ENCODE measurements around the gene DENND1C. TPM values are rescaled to one million over a fixed set of nuclear protein-coding genes. Genes with fewer than 3 reads are reported as not detected.

Gene DENND1C, protein sequence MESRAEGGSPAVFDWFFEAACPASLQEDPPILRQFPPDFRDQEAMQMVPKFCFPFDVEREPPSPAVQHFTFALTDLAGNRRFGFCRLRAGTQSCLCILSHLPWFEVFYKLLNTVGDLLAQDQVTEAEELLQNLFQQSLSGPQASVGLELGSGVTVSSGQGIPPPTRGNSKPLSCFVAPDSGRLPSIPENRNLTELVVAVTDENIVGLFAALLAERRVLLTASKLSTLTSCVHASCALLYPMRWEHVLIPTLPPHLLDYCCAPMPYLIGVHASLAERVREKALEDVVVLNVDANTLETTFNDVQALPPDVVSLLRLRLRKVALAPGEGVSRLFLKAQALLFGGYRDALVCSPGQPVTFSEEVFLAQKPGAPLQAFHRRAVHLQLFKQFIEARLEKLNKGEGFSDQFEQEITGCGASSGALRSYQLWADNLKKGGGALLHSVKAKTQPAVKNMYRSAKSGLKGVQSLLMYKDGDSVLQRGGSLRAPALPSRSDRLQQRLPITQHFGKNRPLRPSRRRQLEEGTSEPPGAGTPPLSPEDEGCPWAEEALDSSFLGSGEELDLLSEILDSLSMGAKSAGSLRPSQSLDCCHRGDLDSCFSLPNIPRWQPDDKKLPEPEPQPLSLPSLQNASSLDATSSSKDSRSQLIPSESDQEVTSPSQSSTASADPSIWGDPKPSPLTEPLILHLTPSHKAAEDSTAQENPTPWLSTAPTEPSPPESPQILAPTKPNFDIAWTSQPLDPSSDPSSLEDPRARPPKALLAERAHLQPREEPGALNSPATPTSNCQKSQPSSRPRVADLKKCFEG
- not detected for polyA plus RNA-seq (2013, experiment 1 of 2; ENCODE audit: insufficient read length)
- polyA plus RNA-seq (2013, experiment 2 of 2; ENCODE audit: insufficient read length) = 0.06 TPM

DNA sequence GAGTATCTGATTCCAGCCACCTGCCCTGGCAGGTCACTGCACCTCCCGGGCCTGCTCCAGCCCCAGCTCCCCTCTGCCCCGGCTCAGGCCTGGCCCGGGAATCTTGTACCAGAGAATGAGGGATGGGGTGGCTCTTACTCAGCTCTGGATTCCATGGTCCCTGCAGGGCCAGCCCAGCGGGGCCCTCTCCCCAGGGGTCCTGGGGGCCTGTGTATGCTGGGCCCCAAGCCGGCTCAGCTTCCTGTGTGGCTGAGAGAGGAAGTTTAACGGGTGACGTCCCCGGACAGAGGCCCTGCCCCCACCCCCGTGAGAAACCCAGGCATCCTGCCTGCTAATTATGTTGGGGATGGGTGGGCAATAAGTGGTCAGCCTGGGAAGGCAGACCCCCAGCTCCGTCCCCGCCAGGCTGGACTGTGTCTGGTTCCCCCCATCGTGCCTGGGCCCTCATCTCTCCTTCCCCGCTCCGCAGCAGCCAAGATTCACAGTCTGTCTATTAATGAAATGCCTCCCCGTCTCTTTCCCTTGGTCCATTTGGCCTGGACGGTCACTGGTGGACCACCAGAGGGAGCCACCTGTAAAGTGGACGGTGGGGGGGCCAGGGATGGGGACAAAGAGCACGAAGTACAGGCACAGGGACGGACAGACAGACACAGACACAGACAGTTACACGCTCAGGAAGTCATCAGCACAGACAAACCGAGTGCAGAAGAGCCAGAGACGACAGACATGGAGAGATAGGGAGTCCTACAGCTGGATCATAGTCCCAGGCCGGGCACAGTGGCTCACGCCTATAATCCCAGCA, at the start of gene DENND1C:
DENND1C (minus strand) TSS at position 247 of the 802 bp plus-strand sequence; CDS start at position 155, 92 bp downstream.
- DNase-seq = no peak

DNA sequence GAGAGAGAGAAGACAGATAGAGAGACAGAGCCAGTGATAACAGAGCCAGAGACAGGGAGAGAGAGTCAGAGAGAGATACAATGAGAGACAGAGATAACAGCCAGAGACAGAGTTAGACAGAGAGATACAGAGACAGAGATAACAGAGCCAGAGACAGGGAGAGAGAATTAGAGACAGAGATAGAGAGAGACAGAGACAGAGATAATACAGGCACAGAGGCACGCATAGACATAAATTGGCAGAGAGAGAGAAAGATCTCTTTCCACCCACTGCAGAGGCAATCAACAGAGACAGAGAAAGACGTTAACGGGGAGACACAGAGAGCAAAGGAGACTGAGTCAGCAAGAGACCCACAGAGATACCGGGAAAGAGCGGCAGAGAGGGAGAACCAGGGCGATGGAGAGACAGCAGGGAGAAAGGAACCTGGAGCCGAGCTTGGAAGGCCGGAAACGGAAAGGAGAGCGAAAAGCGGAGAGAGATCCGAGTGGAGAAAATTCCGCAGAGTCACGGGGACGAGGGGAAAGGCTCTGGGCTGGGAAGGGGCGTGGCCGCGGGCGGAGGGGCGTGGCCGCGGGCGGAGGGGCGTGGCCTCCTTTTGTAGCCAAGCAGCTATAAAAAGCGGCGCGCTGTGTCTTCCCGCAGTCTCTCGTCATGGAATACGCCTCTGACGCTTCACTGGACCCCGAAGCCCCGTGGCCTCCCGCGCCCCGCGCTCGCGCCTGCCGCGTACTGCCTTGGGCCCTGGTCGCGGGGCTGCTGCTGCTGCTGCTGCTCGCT, 49.0 kb upstream of the DENND1C start, which contains the start of gene TNFSF9:
TNFSF9 (plus strand) TSS at position 641 of the 777 bp plus-strand sequence; CDS start at position 652, 11 bp downstream.
- peak; percentile 87 for DNase-seq

DNA sequence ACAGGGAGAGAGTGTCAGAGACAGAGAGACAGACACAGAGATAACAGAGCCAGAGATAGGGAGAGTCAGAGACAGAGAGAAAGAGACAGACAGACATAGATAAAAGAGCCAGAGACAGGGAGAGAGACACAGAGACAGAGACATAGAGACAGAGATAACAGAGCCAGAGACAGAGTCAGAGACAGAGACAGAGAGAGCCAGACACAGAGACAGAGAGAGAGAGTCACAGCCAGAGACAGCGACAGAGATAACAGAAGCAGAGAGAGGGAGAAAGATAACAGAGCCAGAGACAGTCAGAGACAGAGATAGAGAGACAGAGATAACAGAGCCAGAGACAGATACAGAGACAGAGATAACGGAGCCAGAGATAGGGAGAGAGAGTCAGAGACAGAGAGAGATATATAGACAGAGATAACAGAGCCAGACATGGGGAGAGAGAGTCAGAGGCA, 48.4 kb upstream of the DENND1C start:
- no peak for DNase-seq

DNA sequence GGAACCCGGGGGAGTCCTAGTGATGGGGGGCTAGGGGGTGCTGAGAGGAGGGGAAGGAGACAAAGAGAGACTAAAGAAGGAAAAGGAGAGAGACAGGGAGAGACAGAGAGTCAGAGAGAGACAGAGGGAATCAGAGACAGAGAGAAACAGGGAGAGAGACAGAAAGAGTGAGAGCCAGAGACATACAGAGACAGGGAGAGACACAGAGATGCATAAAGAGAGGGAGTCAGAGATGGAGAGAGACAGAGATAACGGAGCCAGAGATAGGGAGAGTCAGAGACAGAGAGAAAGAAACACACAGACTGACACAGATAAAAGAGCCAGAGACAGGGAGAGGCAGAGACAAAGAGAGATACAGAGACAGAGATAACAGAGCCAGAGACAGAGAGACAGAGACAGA, 47.8 kb upstream of the DENND1C start:
- DNase-seq = no peak

DNA sequence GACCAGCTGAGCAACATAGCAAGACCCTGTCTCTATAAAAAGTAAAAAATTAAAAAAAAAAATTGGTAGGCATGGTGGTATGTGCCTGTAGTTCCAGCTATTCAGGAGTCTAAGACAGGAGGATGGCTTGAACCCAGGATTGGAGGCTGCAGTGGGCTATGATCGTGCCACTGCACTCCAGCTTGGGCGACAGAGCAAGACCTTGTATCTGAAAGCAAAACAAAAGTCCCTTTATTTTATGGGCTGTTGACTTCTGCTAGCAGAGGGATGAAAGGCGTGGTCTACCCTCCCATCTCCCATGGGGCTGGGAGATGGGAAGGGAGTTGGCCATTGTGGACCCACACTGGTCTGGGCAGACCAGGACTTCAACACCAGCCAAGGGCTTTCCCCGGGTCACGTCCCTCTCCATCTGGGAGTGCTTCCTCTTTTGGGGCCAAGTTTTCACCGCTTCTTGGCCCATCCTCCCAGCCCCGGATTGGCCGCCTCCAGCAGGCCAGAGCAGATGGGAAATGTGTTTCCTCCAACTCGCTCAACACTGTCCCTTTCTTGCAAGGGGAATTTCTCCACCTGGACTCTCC, 47.0 kb upstream of the DENND1C start:
- DNase-seq = no peak

DNA sequence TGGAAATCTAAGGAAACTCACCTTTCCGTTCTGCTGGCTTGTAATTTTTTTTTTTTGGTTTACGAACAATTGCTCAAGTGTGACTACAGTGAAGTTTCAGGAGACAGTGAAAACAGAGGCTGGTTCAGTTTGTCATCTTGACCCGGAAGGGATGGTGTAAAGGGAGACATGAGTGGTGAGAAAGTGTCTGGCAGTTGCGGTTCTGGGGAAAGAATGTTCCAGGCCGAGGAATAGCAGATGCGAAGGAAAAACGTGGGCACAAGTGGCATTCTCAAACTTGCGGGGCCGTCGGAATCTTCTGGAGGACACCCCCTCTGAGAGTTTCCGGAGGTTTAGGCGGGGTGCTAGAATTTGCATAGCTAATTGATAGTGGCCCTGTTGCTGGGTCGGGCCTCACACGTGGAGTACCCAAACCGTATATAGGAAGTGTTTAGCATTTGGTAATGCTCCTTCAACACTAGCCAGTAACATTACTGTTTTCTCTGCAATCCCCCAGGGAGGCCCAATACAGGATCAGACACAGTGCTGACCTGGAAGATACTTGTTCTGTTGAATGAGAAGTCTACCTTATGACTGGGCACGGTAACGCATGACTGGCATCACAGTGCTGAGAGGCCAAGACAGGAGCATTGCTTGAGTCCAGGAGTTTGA, 46.4 kb upstream of the DENND1C start:
- no peak for DNase-seq

DNA sequence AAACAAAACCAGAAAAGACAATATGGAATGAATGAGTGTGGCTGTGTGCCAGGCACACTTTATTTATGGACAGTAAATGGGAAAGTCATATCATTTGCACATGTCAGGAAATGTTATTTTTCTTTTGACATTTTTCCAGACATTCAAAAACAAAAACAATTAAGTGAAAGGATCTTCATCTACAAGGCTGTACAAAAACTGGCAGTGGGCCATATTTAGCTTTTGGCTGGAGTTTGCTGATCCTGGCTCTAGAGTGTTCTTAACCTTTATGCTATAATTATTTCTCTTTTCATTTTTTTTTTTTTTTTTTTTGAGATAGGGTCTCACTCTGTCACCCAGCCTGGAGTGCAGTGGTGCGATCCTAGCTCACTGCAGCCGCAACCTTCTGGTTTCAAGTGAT, 42.7 kb upstream of the DENND1C start:
- no peak for DNase-seq

DNA sequence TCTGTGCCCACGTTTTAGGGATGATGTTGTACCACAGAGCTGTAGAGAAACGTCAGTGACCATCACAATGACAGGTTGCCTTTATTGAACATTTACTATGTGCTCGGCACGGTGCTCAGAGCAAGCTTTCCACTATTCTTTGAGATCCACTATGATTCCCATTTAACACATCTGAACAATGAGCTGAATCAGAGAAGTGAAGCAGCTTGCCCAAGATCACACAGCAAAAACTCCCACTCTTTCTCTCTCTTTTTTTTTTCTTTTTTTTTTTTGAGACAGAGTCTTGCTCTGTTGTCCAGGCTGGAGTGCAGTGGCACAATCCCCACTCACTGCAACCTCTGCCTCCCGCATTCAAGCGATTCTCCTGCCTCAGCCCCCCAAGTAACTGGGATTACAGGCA, 41.1 kb upstream of the DENND1C start:
- DNase-seq = no peak

DNA sequence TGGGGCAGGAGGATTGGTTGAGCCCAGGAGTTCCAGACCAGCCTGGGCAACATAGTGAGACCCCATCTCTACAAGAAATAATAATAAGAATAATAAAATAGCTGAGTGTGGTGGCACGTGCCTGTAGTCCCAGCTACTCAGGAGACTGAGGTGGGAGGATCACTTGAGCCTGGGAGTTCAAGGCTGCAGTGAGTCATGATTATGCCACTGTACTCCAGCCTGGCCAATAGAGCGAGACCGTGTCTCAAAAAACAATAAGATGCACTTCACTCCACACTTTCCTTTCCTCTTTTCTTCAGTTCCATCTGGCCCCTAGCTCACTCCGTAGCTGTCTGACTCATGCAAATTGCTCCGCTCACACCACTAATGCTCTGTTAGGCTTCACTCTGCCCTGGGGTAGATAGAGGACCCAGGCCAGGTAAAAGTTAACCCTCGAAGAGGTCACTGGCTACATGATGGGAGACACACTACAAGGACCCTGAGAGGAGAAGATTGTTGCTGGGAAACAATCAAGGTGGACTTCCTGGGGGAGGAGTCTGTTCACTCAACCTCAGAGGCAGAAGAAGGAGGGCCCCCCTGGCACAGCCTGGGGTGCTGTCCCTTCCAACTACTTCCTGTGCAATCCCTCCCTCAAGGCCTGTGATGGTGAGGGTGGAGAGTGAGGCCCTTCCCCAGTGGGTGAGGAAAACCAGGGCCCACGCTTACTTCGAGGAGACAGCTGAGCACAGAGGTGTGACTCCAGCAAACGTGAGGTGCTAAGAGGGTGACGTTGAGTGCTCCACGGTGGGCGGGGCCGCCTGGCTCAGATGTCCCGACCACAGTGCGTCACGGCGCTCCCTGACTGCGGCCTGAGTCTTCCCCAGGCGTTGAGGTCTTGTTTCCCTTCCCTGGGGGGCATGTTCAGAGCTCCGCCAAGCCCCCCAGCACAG, 40.4 kb upstream of the DENND1C start:
- no peak for DNase-seq

DNA sequence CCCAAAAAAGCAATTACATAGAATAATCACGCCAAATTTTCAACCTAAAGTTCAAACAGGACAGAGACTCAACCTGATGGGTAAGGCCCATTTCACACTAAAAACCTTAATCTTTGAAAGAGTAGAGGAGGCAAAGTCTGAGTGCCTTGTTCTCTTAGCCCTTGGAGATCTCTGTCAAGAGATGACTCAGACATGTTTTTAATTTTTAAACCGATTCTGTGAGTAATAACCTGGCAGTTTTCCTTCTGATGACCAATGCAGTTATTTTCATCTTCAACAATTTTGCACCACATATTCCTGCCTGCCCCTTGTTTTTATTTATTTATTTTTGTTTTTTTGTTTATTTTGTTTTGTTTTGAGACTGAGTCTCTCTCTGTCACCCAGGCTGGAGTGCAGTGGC, 37.7 kb upstream of the DENND1C start:
- DNase-seq = peak; percentile 78

DNA sequence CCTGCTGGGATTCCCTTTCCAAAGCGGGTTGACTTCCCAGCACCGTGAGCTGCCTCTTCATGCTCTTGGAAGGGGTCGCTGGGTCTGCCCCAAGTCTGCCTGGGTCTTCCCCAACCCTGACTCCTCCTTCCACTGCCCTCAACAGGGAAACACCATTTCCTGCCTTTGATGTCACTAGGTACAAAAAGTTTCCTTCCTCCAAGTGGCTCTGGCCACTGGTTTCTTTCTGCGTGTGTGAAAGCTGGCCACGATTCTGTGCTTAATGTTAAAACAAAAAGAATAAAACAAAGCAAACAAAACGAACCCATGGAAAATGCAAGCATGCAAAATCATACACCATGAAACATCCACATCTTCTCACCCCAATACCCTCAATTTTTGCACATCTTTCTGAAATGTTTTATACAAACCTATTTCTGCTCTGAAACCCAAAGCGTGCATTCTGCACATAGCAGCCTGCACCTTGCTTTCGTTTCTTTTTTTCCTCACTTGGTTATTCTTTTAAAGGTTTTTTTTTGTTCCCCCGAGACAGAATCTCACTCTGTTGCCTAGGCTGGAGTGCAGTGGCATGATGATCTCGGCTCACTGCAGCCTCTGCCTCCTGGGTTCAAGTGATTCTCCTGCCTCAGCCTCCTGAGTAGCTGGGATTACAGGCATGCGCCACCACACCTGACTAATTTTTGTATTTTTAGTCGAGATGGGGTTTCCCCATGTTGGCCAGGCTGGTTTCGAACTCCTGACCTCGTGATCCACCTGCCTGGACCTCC, 36.7 kb upstream of the DENND1C start:
- DNase-seq = no peak

DNA sequence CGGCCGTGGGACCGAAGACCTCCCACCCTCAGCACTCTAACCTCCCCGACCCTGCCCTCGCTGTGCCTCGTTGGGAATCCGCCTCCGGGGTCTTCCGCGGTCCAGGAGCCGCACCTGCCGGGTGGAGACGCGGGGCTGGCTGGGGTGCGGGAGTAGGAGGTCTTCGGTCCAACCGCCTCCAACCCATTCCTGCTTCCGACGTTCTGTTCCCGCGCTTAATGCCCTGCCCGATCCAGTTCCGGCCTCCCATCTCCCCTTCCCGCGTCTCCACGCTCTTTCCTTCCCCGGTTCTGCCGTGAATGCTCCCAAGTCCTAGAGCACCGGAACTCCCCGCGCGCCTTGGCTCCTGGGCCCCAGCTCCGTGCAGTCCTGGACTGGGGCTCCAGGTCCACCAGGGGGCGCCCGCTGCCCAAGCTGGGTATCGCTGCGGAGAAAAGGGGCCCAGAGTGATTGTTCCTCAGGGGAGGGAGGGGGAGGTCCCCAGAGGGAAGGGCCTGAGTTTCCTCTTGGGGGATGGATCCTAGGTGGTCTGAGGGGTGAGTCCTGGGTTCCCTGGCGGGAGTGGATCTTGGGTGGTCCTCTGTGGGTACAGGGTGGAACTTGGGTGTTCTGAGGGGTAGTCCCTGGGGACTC, 35.2 kb upstream of the DENND1C start:
- peak; percentile 81 for DNase-seq

DNA sequence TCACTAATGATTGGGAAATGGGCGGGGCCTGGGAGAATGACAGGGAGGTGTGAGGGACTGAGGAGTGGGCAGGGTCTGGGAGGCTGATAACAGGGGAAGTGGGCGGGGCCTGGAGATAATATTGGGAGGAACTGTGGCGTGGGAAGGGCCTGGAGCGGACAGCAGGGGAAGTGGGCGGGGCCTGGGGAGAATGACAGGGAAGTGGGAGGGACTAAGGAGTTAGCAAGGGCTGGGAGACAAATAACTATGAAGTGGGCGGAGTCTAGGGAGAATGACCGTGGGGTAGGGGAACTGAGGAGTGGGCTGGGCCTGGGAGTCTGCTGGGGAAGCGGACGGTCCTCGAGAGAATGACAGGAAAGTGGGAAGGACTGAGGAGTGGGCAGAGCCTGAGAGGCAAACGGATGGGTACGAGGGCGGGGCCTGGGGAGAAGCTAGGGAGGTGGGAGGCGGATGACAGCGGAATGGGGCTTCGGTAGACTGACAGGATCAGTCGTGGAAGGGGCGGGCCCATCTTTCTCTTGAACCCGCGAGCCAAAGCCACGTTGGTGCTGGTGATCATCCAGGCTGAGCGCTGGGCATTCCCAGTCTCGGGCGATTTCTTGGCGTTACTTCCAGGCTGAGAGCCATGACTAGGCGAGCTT, 34.6 kb upstream of the DENND1C start:
- DNase-seq = peak; percentile 87

DNA sequence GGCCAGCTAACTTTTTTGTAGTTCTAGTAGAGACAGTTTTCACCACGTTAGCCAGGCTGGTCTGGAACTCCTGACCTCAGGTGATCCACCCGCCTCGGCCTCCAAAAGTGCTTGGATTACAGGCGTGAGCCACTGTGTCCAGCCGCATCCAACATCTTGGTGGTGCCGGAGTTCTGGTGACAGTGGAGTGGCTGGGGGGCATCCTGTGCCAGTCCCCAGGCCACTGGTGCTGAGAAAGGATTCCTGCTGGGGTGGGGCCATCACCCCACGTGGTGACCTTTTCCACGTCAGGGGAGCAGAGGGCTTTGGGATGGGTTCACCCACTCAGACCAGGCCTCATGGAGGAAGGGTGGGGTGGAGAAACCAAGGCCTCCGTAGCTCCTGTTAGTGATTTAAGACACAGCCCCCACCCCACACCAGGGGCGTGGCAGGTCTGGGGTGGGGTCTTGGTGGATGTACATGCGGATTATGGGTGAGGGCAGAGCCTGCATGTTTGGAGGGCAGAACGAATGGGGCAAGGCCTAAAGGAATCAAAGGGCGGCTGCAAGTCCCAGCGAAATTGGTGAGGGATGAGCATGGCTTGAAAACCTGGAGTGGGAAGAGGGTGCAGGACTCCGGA, 33.4 kb upstream of the DENND1C start:
- no peak for DNase-seq

DNA sequence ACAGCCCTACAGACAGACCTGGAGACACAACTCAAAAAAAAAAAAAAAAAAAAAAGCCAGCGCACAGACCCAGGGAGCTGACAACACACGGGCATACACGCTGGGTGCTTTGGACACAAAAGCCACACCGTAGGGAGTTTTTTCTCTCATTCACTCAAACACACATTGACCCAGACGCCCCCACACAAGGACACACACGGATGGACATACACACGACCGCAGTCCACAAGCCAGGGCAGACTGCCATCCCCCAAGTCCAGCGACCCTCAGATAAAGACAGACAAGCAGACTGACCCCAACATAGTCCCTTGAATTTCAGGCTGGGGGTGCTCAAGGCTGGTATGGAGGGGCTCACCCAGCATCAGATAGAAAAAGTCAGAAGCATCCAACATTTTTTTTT, 32.5 kb upstream of the DENND1C start:
- no peak for DNase-seq

DNA sequence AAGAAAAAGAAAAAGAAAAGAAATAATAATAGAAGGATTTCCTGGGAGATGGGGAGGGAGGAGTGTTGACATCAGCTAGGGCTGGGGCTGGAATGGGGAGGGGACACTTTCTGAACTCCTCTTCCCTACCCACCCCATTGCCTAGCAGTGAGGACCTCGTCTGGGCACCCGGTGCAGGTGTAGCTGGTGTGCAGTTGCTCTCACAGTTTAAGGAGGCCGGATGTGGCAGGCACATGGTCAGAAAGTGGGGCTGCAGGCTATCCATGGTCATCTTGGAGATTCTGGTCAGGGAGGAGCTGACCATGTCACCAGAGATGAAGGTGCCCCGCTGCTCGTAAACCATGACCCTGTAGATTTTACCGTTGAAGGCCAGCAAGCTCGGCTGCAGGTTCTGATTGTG, 29.0 kb upstream of the DENND1C start:
- no peak for DNase-seq

All from fibroblast of skin of abdomen (primary cell).